SIG-M5 (cell line): ENCODE results near the gene SEH1L.
A peak's percentile ranks its signal among the peaks of the same experiment; 100 is the strongest.
"Not testable (repeated sequence)": the region's sequence is repeated elsewhere in the genome, so short reads cannot be mapped to it uniquely, and the experiment has no call there.

Experiments
- DNase-seq: peaks from one replicate; lab custom pipeline; 2025; lab: John Stamatoyannopoulos, UW

Gene SEH1L

GRCh38 chr18:12947285-12948049, at the start of gene SEH1L:
SEH1L (plus strand) TSS chr18:12948011; CDS start chr18:12948122, 111 bp downstream.
- peak; percentile 55 for DNase-seq

GRCh38 chr18:12901208-12901607, 46.6 kb upstream of the SEH1L start:
- DNase-seq = not testable (repeated sequence)

- no peak for DNase-seq
Measured at GRCh38 chr18:12904012-12904516, 43.7 kb upstream of the SEH1L start.

GRCh38 chr18:12906119-12906518, 41.7 kb upstream of the SEH1L start:
- no peak for DNase-seq

- no peak for DNase-seq
Measured at GRCh38 chr18:12906773-12907172, 41.0 kb upstream of the SEH1L start.

- DNase-seq = no peak
Measured at GRCh38 chr18:12907258-12907925, 40.4 kb upstream of the SEH1L start.

GRCh38 chr18:12908706-12909105, 39.1 kb upstream of the SEH1L start:
- DNase-seq = no peak

GRCh38 chr18:12911025-12911928, 36.5 kb upstream of the SEH1L start:
- no peak for DNase-seq

- no peak for DNase-seq
Measured at GRCh38 chr18:12911929-12912703, 35.7 kb upstream of the SEH1L start.

GRCh38 chr18:12921178-12921577, 26.6 kb upstream of the SEH1L start:
- DNase-seq = no peak

- DNase-seq = no peak
Measured at GRCh38 chr18:12922266-12922665, 25.5 kb upstream of the SEH1L start.

- DNase-seq = no peak
Measured at GRCh38 chr18:12924616-12925015, 23.2 kb upstream of the SEH1L start.

- DNase-seq = no peak
Measured at GRCh38 chr18:12928206-12928605, 19.6 kb upstream of the SEH1L start.

GRCh38 chr18:12928641-12929040, 19.2 kb upstream of the SEH1L start:
- DNase-seq = no peak

- no peak for DNase-seq
Measured at GRCh38 chr18:12929477-12930083, 18.2 kb upstream of the SEH1L start.

- DNase-seq = no peak
Measured at GRCh38 chr18:12930376-12930775, 17.4 kb upstream of the SEH1L start.

- DNase-seq = no peak
Measured at GRCh38 chr18:12930908-12931307, 16.9 kb upstream of the SEH1L start.

GRCh38 chr18:12933327-12933726, 14.5 kb upstream of the SEH1L start:
- DNase-seq = no peak

GRCh38 chr18:12934454-12935071, 13.2 kb upstream of the SEH1L start:
- peak; percentile 22 for DNase-seq

GRCh38 chr18:12939162-12939561, 8.6 kb upstream of the SEH1L start:
- DNase-seq = no peak

- DNase-seq = no peak
Measured at GRCh38 chr18:12943215-12943614, 4.6 kb upstream of the SEH1L start.
